ENCODE measurements around the gene LCN1. TPM values are rescaled to one million over a fixed set of nuclear protein-coding genes. Genes with fewer than 3 reads are reported as not detected.

Gene LCN1
- total and polyA plus RNA-seq, 3 donors from 2014 or later, result 2.7 TPM; not detected in 2

GRCh38 chr9:135502168-135502872 is 18.9 kb upstream of the LCN1 start:
- no peak overlapping the region for H3K4me3 ChIP-seq
- intact Hi-C loops (cut with DNase I; ENCODE audit: low total_unique reads), result no loop called here
- H3K36me3 ChIP-seq (ENCODE audit: low read depth, missing control alignments), result no peaks in the 10 kb centered on the region
- 82 to 83% methylated on average over 13 to 15 of the region's 15 CpGs for WGBS, 2 donors
- no peak for TF ChIP-seq POLR2A (IDR thresholded peaks at IDR 0.05)
- TF ChIP-seq CTCF (IDR thresholded peaks at IDR 0.05), result no peak
- no peak for DNase-seq
- H3K27ac ChIP-seq, result no peak overlapping the region
- no peaks in the 10 kb centered on the region for H3K27me3 ChIP-seq
- peaks cover 12% of the 10 kb centered on the region for H3K4me1 ChIP-seq
- no peaks in the 10 kb centered on the region for H3K9me3 ChIP-seq

GRCh38 chr9:135502873-135503321 is 18.3 kb upstream of the LCN1 start:
- WGBS, 2 donors, result 82 to 92% methylated on average over 14 to 16 of the region's 16 CpGs
- no peaks in the 10 kb centered on the region for H3K9me3 ChIP-seq
- no peak overlapping the region for H3K27ac ChIP-seq
- H3K36me3 ChIP-seq (ENCODE audit: low read depth, missing control alignments), result no peaks in the 10 kb centered on the region
- H3K27me3 ChIP-seq, result no peaks in the 10 kb centered on the region
- TF ChIP-seq POLR2A (IDR thresholded peaks at IDR 0.05), result no peak
- no peak for TF ChIP-seq CTCF (IDR thresholded peaks at IDR 0.05)
- intact Hi-C loops (cut with DNase I; ENCODE audit: low total_unique reads), result no loop called here
- H3K4me3 ChIP-seq, result no peak overlapping the region
- DNase-seq, result no peak
- H3K4me1 ChIP-seq, result peaks cover 12% of the 10 kb centered on the region

GRCh38 chr9:135503371-135504261 is 17.6 kb upstream of the LCN1 start:
- Histone ChIP-seq H3K4me1 (peaks cover 12% of the 10 kb centered on the region), H3K9me3 (no peaks in the 10 kb centered on the region), H3K27me3 (no peaks in the 10 kb centered on the region), H3K27ac (no peak overlapping the region), H3K4me3 (no peak overlapping the region), H3K36me3 (ENCODE audit: low read depth, missing control alignments) (no peaks in the 10 kb centered on the region)
- TF ChIP-seq CTCF (IDR thresholded peaks at IDR 0.05) (no peak), POLR2A (IDR thresholded peaks at IDR 0.05) (no peak)
- no peak for DNase-seq
- intact Hi-C loops (cut with DNase I; ENCODE audit: low total_unique reads), result no loop called here
- WGBS, 2 donors, result 80 to 85% methylated on average over 33 to 41 of the region's 41 CpGs

- no peaks in the 10 kb centered on the region for H3K36me3 ChIP-seq (ENCODE audit: low read depth, missing control alignments)
- peak; percentile 83 for DNase-seq
- H3K27me3 ChIP-seq, result no peaks in the 10 kb centered on the region
- H3K9me3 ChIP-seq, result no peaks in the 10 kb centered on the region
- H3K4me3 ChIP-seq, result no peak overlapping the region
- 66 to 70% methylated on average over 4 to 21 of the region's 21 CpGs for WGBS, 2 donors
- intact Hi-C loops (cut with DNase I; ENCODE audit: low total_unique reads), result no loop called here
- TF ChIP-seq POLR2A (IDR thresholded peaks at IDR 0.05) (no peak), CTCF (IDR thresholded peaks at IDR 0.05) (peak in 2 of 3 experiments; percentile 52 to 59)
- H3K27ac ChIP-seq, result no peak overlapping the region
- H3K4me1 ChIP-seq, result peaks cover 12% of the 10 kb centered on the region
Measured at GRCh38 chr9:135504262-135505243, 16.7 kb upstream of the LCN1 start.
